Mesenchymal stem cell (in vitro differentiated cells and primary cell): ENCODE data around the gene POGK.

ENCODE experiments used
- DNase-seq: peaks from one replicate; pipeline ENCODE4 v3.0.0-alpha.2; 2013
- H2AFZ ChIP-seq: one replicate; pipeline ENCODE4 v1.6.1; 2013; ENCODE audit warnings: low read depth, mild to moderate bottlenecking, control low read depth, inconsistent platforms, low read length, moderate library complexity
- H2AK5ac ChIP-seq: 2 replicates; pipeline ENCODE4 v1.6.1; 2013; ENCODE audit warnings: low read length, moderate library complexity, mild to moderate bottlenecking, inconsistent platforms; ENCODE audit not compliant: severe bottlenecking
- H2BK120ac ChIP-seq: one replicate; pipeline ENCODE4 v1.6.1; 2013; ENCODE audit warnings: low read depth, mild to moderate bottlenecking, inconsistent platforms, low read length, moderate library complexity
- H2BK12ac ChIP-seq, 2 experiments: one replicate each; pipeline ENCODE4 v1.6.1; 2013; ENCODE audit warnings: inconsistent platforms in 2 of 2, low read length in 2 of 2, mild to moderate bottlenecking in 2 of 2, moderate library complexity in 2 of 2, control low read depth in 1 of 2
- H2BK15ac ChIP-seq: one replicate; pipeline ENCODE4 v1.6.1; 2013; ENCODE audit warnings: mild to moderate bottlenecking, low read depth, inconsistent platforms; ENCODE audit not compliant: poor library complexity, severe bottlenecking
- H2BK5ac ChIP-seq: 2 replicates; pipeline ENCODE4 v1.6.1; 2013; ENCODE audit warnings: low read depth, mild to moderate bottlenecking, low read length, control low read depth, inconsistent platforms; ENCODE audit not compliant: poor library complexity, severe bottlenecking
- H3K14ac ChIP-seq, 2 experiments: one replicate each; pipeline ENCODE4 v1.6.1; 2013; ENCODE audit warnings: inconsistent platforms in 2 of 2, low read length in 2 of 2, control low read depth in 1 of 2, mild to moderate bottlenecking in 1 of 2, moderate library complexity in 1 of 2
- H3K18ac ChIP-seq, 2 experiments: one replicate each; pipeline ENCODE4 v1.6.1; 2013; ENCODE audit warnings: inconsistent platforms in 2 of 2, low read length in 2 of 2, control low read depth in 1 of 2, low read depth in 1 of 2, mild to moderate bottlenecking in 1 of 2
- H3K23ac ChIP-seq, 2 experiments: one replicate each; pipeline ENCODE4 v1.6.1; 2013; ENCODE audit warnings: inconsistent platforms in 2 of 2, low read length in 2 of 2, mild to moderate bottlenecking in 2 of 2, moderate library complexity in 2 of 2, control low read depth in 1 of 2
- H3K27ac ChIP-seq: 2 replicates; pipeline ENCODE4 v1.5.1; 2013; ENCODE audit warnings: mild to moderate bottlenecking, moderate library complexity, low read length, control low read depth, inconsistent platforms; ENCODE audit not compliant: poor library complexity, severe bottlenecking
- H3K27me3 ChIP-seq, 2 experiments: 2 replicates each; pipeline versions ENCODE4 v1.6.1 to v1.7.0; 2013; ENCODE audit warnings: low read length in 2 of 2, mild to moderate bottlenecking in 2 of 2, moderate library complexity in 2 of 2, control low read depth in 1 of 2, inconsistent platforms in 1 of 2; ENCODE audit not compliant: control insufficient read depth in 1 of 2, insufficient read depth in 1 of 2
- H3K36me3 ChIP-seq, 2 experiments: 2 replicates each; pipeline versions ENCODE4 v1.6.1 to v1.7.0; 2013; ENCODE audit warnings: low read length in 2 of 2, control low read depth in 1 of 2, inconsistent platforms in 1 of 2, low read depth in 1 of 2, mild to moderate bottlenecking in 1 of 2; ENCODE audit not compliant: insufficient read depth in 2 of 2, control insufficient read depth in 1 of 2
- H3K4ac ChIP-seq, 2 experiments: one replicate each; pipeline ENCODE4 v1.6.1; 2013; ENCODE audit warnings: inconsistent platforms in 2 of 2, low read length in 2 of 2, mild to moderate bottlenecking in 2 of 2, moderate library complexity in 2 of 2, control low read depth in 1 of 2, low read depth in 1 of 2
- H3K4me1 ChIP-seq: 2 replicates; pipeline ENCODE4 v1.6.1; 2013; ENCODE audit warnings: low read depth, low read length, control low read depth; ENCODE audit not compliant: control insufficient read depth, insufficient read depth
- H3K4me2 ChIP-seq: 2 replicates; pipeline ENCODE4 v1.6.1; 2013; ENCODE audit warnings: low read length, mild to moderate bottlenecking, inconsistent platforms; ENCODE audit not compliant: poor library complexity, severe bottlenecking
- H3K4me3 ChIP-seq, 2 experiments: 2 replicates each; pipeline versions ENCODE4 v1.5.1 to v1.7.0; 2013; ENCODE audit warnings: low read length in 2 of 2, mild to moderate bottlenecking in 2 of 2, control low read depth in 1 of 2, low read depth in 1 of 2; ENCODE audit not compliant: insufficient read depth in 1 of 2
- H3K79me1 ChIP-seq: replicated peaks from 2 replicates; pipeline ENCODE4 v1.6.1; 2013; ENCODE audit warnings: mild to moderate bottlenecking, control low read depth, low read length, inconsistent platforms; ENCODE audit not compliant: poor library complexity, severe bottlenecking
- H3K9ac ChIP-seq: 2 replicates; pipeline ENCODE4 v1.7.0; 2013; ENCODE audit warnings: mild to moderate bottlenecking, low read length, moderate library complexity
- H3K9me3 ChIP-seq: 2 replicates; pipeline ENCODE4 v1.7.0; 2013; ENCODE audit warnings: mild to moderate bottlenecking, low read length; ENCODE audit not compliant: control insufficient read depth
- H4K8ac ChIP-seq: one replicate; pipeline ENCODE4 v1.6.1; 2013; ENCODE audit warnings: inconsistent platforms, mild to moderate bottlenecking, low read length, moderate library complexity
- H4K91ac ChIP-seq: one replicate; pipeline ENCODE4 v1.6.1; 2013; ENCODE audit warnings: mild to moderate bottlenecking, low read length, inconsistent platforms
- WGBS: methylation state at CpG from one replicate; pipeline ENCODE4 v1.1.7; 2013; ENCODE audit warnings: mixed read lengths; 5-methylcytosine and 5-hydroxymethylcytosine counted together

The POGK gene

DNA sequence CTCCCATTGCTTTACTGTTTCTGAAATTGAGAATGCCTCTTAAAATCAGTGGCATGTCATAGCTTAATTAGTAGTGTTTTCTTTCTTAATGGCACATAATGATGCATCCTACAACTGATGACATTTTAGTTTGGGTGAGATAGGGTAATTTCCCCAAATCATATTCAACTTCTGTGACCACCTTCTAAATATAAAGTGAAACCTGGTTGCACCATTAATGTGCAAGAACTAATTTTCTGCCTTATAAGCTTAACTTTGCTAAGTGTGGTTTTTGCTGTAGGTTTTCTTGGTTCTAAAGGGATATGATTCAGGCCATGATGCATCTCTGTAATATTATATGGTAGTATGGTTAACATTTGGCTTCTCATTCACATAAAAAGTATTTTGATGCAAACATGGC, 8.9 kb downstream of the POGK start:
- Histone ChIP-seq H3K4me3 (no peak overlapping the region), H4K8ac (no peak overlapping the region), H3K4ac (no peak overlapping the region), H3K18ac (no peak overlapping the region), H2AK5ac (no peak overlapping the region), H2BK120ac (no peak overlapping the region), H2BK5ac (no peak overlapping the region), H3K27me3 (no peaks in the 10 kb centered on the region), H3K4me1 (peaks cover 8% of the 10 kb centered on the region), H2BK12ac (no peak overlapping the region), H3K14ac (no peak overlapping the region), H3K27ac (no peak overlapping the region), H3K23ac (no peak overlapping the region), H2AFZ (no peak overlapping the region), H3K9ac (no peak overlapping the region), H3K9me3 (no peaks in the 10 kb centered on the region), H2BK15ac (no peak overlapping the region), H3K79me1 (peaks cover 39% of the 10 kb centered on the region), H4K91ac (no peak overlapping the region), H3K36me3 (peaks cover 60 to 99% of the 10 kb centered on the region in 2 experiments), H3K4me2 (no peak overlapping the region)
- DNase-seq = no peak

DNA sequence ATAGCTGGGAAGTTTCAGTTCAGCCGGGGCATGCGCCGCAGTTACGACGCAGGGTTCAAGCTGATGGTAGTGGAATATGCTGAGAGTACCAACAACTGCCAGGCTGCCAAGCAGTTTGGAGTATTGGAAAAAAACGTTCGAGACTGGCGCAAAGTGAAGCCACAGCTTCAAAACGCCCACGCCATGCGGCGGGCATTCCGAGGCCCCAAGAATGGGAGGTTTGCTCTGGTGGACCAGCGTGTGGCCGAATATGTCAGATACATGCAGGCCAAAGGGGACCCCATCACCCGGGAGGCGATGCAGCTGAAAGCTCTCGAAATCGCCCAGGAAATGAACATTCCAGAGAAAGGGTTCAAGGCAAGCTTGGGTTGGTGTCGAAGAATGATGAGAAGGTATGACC, 9.9 kb downstream of the POGK start:
- Histone ChIP-seq H3K14ac (no peak overlapping the region), H4K8ac (no peak overlapping the region), H3K9me3 (no peaks in the 10 kb centered on the region), H2BK5ac (no peak overlapping the region), H3K27me3 (no peaks in the 10 kb centered on the region), H2AK5ac (no peak overlapping the region), H2AFZ (no peak overlapping the region), H3K4ac (no peak overlapping the region), H3K79me1 (peaks cover 32% of the 10 kb centered on the region), H3K36me3 (peaks cover 53 to 99% of the 10 kb centered on the region in 2 experiments), H4K91ac (no peak overlapping the region), H2BK120ac (no peak overlapping the region), H3K27ac (no peak overlapping the region), H3K23ac (no peak overlapping the region), H3K4me3 (no peak overlapping the region), H2BK12ac (no peak overlapping the region), H3K9ac (no peak overlapping the region), H3K18ac (no peak overlapping the region), H3K4me2 (no peak overlapping the region), H3K4me1 (peaks cover 2% of the 10 kb centered on the region), H2BK15ac (no peak overlapping the region)
- DNase-seq = no peak
- 98% methylated on average over 20 of the region's 20 CpGs for WGBS

DNA sequence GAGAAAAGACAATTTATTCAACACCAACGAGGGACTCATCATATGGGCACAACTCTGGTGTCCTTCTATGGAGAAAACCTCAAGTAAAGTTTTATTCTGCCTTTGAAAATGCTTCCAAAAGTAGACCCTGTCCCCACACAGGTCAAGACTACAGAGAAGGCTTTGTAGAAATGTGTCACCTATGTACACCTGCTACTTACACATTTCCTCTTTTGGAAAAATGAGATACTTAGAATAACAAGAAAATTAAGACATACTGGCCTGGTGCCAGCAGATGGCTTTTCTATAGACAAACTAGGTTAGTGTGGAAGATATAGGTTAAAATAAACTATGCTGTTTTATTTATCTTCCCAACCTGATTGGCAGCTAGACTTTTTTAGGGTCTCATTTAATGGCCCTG, 13.6 kb downstream of the POGK start:
- no peak overlapping the region for H2BK12ac ChIP-seq
- no peak overlapping the region for H2AFZ ChIP-seq
- no peak overlapping the region for H2BK15ac ChIP-seq
- no peak overlapping the region for H2AK5ac ChIP-seq
- no peak overlapping the region for H4K91ac ChIP-seq
- no peak overlapping the region for H3K23ac ChIP-seq
- no peak overlapping the region for H2BK120ac ChIP-seq
- H3K18ac ChIP-seq = no peak overlapping the region
- H4K8ac ChIP-seq = no peak overlapping the region
- H3K27me3 ChIP-seq = no peaks in the 10 kb centered on the region
- no peak overlapping the region for H3K4me2 ChIP-seq
- no peak overlapping the region for H3K9ac ChIP-seq
- H3K4me1 ChIP-seq = no peaks in the 10 kb centered on the region
- H3K27ac ChIP-seq = no peak overlapping the region
- peaks cover 27% of the 10 kb centered on the region for H3K79me1 ChIP-seq
- no peak overlapping the region for H3K14ac ChIP-seq
- no peak overlapping the region for H2BK5ac ChIP-seq
- WGBS = 97% methylated on average over 1 of the region's 1 CpG
- H3K4ac ChIP-seq = no peak overlapping the region
- peaks cover 30 to 98% of the 10 kb centered on the region in 2 experiments for H3K36me3 ChIP-seq
- DNase-seq = no peak
- H3K4me3 ChIP-seq = no peak overlapping the region
- H3K9me3 ChIP-seq = no peaks in the 10 kb centered on the region

DNA sequence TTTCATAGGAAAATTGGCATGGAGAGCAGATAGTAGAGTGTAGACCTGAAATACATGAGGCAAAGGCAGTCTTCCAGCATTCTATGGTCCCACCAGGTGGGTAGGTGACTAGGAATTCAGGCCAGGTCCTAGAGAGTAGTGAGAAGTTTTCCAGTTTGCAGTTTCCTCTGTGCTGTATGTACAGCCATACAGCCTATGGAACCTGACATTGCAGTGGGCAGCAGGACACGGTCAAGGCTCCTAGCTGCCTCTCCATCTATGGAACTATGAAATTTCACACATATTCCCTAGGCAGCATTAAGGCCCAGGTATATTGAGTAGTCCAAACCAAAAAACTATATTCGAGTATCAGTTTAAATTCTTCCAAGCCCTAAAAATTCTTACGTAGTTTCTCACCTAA, 16.3 kb downstream of the POGK start:
- Histone ChIP-seq H3K27me3 (no peaks in the 10 kb centered on the region), H3K4me2 (no peak overlapping the region), H2BK15ac (no peak overlapping the region), H3K23ac (no peak overlapping the region), H3K4me1 (peaks cover 3% of the 10 kb centered on the region), H4K8ac (no peak overlapping the region), H2AFZ (no peak overlapping the region), H3K18ac (no peak overlapping the region), H2BK12ac (no peak overlapping the region), H3K9me3 (no peaks in the 10 kb centered on the region), H3K14ac (no peak overlapping the region), H2BK120ac (no peak overlapping the region), H2AK5ac (no peak overlapping the region), H3K4ac (no peak overlapping the region), H3K36me3 (peaks cover 19 to 91% of the 10 kb centered on the region in 2 experiments), H3K9ac (no peak overlapping the region), H3K4me3 (no peak overlapping the region), H3K27ac (no peak overlapping the region), H4K91ac (no peak overlapping the region), H3K79me1 (peaks cover 22% of the 10 kb centered on the region), H2BK5ac (no peak overlapping the region)
- no peak for DNase-seq
- WGBS = 96% methylated on average over 2 of the region's 3 CpGs
